H1 (cell line): ENCODE measurements around the gene MAPK9. TPM values are rescaled to one million over a fixed set of nuclear protein-coding genes. Genes with fewer than 3 reads are reported as not detected.

Experiments
- CTCF ChIA-PET: fragments of 300-600 bp; sonication (Branson Sonifier 250); formaldehyde crosslinking; loops from one replicate; lab custom pipeline; 2021; ENCODE audit not compliant: partially characterized antibody; lab: Charles Lee
- POLR2A ChIA-PET: fragments of 300-600 bp; sonication (Branson Sonifier 250); formaldehyde crosslinking; loops from one replicate; lab custom pipeline; 2021; ENCODE audit warnings: inconsistent platforms; ENCODE audit not compliant: partially characterized antibody; lab: Charles Lee
- DNase-seq, 2 experiments: peaks; one replicate each; pipeline versions ENCODE4 v3.0.0 to v3.0.0-alpha.2; 2010 to 2022; ENCODE audit warnings: low spot score in 2 of 2, low read depth in 1 of 2, mixed read lengths in 1 of 2
- FAIRE-seq: peaks from 2 replicates; lab custom pipeline; 2011; peaks lifted over from hg19 to GRCh38; lab: Jason Lieb, UNC
- H2AFZ ChIP-seq: 2 replicates; pipeline ENCODE4 v1.8.1; 2012; ENCODE audit warnings: low read length, inconsistent platforms
- H2AK5ac ChIP-seq: 2 replicates; pipeline ENCODE4 v1.6.1; 2013; ENCODE audit warnings: low read depth, low read length
- H2BK120ac ChIP-seq: replicated peaks from 2 replicates; pipeline ENCODE3; 2013; ENCODE audit warnings: low read depth, low read length, inconsistent platforms
- H2BK12ac ChIP-seq: 2 replicates; pipeline ENCODE4 v1.6.1; 2013; ENCODE audit warnings: low read depth, low read length
- H2BK15ac ChIP-seq: 2 replicates; pipeline ENCODE4 v1.6.1; 2013; ENCODE audit warnings: low read length
- H2BK20ac ChIP-seq: 2 replicates; pipeline ENCODE4 v1.6.1; 2013; ENCODE audit warnings: low read length
- H2BK5ac ChIP-seq: 2 replicates; pipeline ENCODE4 v1.6.1; 2013; ENCODE audit warnings: low read depth, low read length
- H3K14ac ChIP-seq: 2 replicates; pipeline ENCODE4 v1.6.1; 2013; ENCODE audit warnings: inconsistent platforms; ENCODE audit not compliant: insufficient read length
- H3K18ac ChIP-seq: 2 replicates; pipeline ENCODE4 v1.6.1; 2013; ENCODE audit warnings: low read length; ENCODE audit errors: extremely low read depth
- H3K23ac ChIP-seq: 2 replicates; pipeline ENCODE4 v1.6.1; 2013; ENCODE audit warnings: inconsistent platforms; ENCODE audit not compliant: insufficient read length
- H3K23me2 ChIP-seq: 2 replicates; pipeline ENCODE4 v1.6.1; 2013; ENCODE audit warnings: low read depth, low read length
- H3K27ac ChIP-seq: 2 replicates; pipeline ENCODE4 v1.6.1; 2011; ENCODE audit warnings: low read depth, low read length, inconsistent platforms
- H3K27me3 ChIP-seq, 4 experiments: replicated peaks in 1 of 4; 1 replicate in 1 of 4; 2 replicates in 3 of 4; pipeline versions ENCODE4 v1.6.1 to v1.8.1; 2011 to 2013; ENCODE audit warnings: low read length in 3 of 4, mild to moderate bottlenecking in 3 of 4, inconsistent platforms in 2 of 4, mixed read lengths in 2 of 4, moderate library complexity in 1 of 4; ENCODE audit not compliant: control insufficient read depth in 3 of 4, insufficient read depth in 3 of 4; ENCODE audit errors: extremely low read depth in 1 of 4
- H3K36me3 ChIP-seq, 4 experiments: 2 replicates each; pipeline versions ENCODE4 v1.6.1 to v1.8.1; 2011 to 2013; ENCODE audit warnings: mild to moderate bottlenecking in 4 of 4, low read length in 3 of 4, moderate library complexity in 2 of 4, control low read depth in 1 of 4, inconsistent platforms in 1 of 4; ENCODE audit not compliant: insufficient read depth in 4 of 4, control insufficient read depth in 2 of 4
- H3K4ac ChIP-seq: replicated peaks from 2 replicates; pipeline ENCODE3; 2013; ENCODE audit warnings: low read length, low read depth, mixed read lengths, inconsistent platforms; ENCODE audit not compliant: insufficient read length
- H3K4me1 ChIP-seq, 4 experiments: replicated peaks in 1 of 4; 1 replicate in 1 of 4; 2 replicates in 3 of 4; pipeline versions ENCODE4 v1.6.1 to v1.8.1; 2011 to 2013; ENCODE audit warnings: low read length in 3 of 4, inconsistent platforms in 2 of 4, mixed read lengths in 1 of 4; ENCODE audit not compliant: insufficient read depth in 4 of 4, control insufficient read depth in 3 of 4
- H3K4me2 ChIP-seq, 2 experiments: 2 replicates each; pipeline versions ENCODE4 v1.6.1 to v1.8.1; 2011 to 2013; ENCODE audit warnings: low read depth in 2 of 2, low read length in 2 of 2, control low read depth in 1 of 2, inconsistent platforms in 1 of 2, mild to moderate bottlenecking in 1 of 2; ENCODE audit not compliant: insufficient read depth in 1 of 2
- H3K4me3 ChIP-seq, 4 experiments: fragments of 200-600, 300-600 bp in 1 of 4; sonication (generic), shearing (Covaris generic), sonication (Bioruptor Twin) in 1 of 4; 2 replicates each; pipeline versions ENCODE4 v1.5.1 to v1.8.1; 2011 to 2016; ENCODE audit warnings: low read length in 4 of 4, low read depth in 3 of 4, control low read depth in 2 of 4, inconsistent platforms in 2 of 4, mild to moderate bottlenecking in 2 of 4, mixed read lengths in 1 of 4, moderate library complexity in 1 of 4; ENCODE audit not compliant: insufficient read depth in 2 of 4; ENCODE audit errors: extremely low read depth in 1 of 4
- H3K56ac ChIP-seq: replicated peaks from 2 replicates; pipeline ENCODE3; 2013; ENCODE audit warnings: low read depth, mild to moderate bottlenecking, mixed read lengths, low read length, inconsistent platforms; ENCODE audit not compliant: insufficient read length
- H3K79me1 ChIP-seq: 2 replicates; pipeline ENCODE4 v1.6.1; 2013; ENCODE audit warnings: low read depth, low read length, control low read depth
- H3K79me2 ChIP-seq, 2 experiments: 2 replicates each; pipeline versions ENCODE4 v1.6.1 to v1.8.1; 2012 to 2013; ENCODE audit warnings: low read length in 2 of 2, mild to moderate bottlenecking in 2 of 2, inconsistent platforms in 1 of 2; ENCODE audit not compliant: insufficient read depth in 2 of 2, control insufficient read depth in 1 of 2
- H3K9ac ChIP-seq, 4 experiments: replicated peaks in 1 of 4; 1 replicate in 1 of 4; 2 replicates in 3 of 4; pipeline versions ENCODE4 v1.6.1 to v1.8.1; 2011 to 2013; ENCODE audit warnings: low read depth in 3 of 4, low read length in 3 of 4, control low read depth in 2 of 4, mild to moderate bottlenecking in 2 of 4, moderate library complexity in 2 of 4, inconsistent platforms in 1 of 4; ENCODE audit errors: extremely low read depth in 1 of 4
- H3K9me3 ChIP-seq, 2 experiments: 2 replicates each; pipeline versions ENCODE4 v1.6.1 to v1.8.1; 2012 to 2013; ENCODE audit warnings: mild to moderate bottlenecking in 2 of 2, moderate library complexity in 2 of 2, control low read depth in 1 of 2, inconsistent platforms in 1 of 2, low read depth in 1 of 2, low read length in 1 of 2, mixed read lengths in 1 of 2; ENCODE audit not compliant: insufficient read depth in 2 of 2
- H4K20me1 ChIP-seq, 2 experiments: replicated peaks in 1 of 2; 2 replicates each; pipeline versions ENCODE3 to v1.8.1; 2011 to 2013; ENCODE audit warnings: inconsistent platforms in 2 of 2, low read length in 2 of 2, mild to moderate bottlenecking in 1 of 2; ENCODE audit not compliant: insufficient read depth in 2 of 2, control insufficient read depth in 1 of 2
- H4K5ac ChIP-seq: 2 replicates; pipeline ENCODE4 v1.6.1; 2013; ENCODE audit warnings: low read length, low read depth, mixed read lengths, inconsistent platforms; ENCODE audit not compliant: insufficient read length
- H4K8ac ChIP-seq: 2 replicates; pipeline ENCODE4 v1.8.0; 2013; ENCODE audit warnings: mild to moderate bottlenecking, moderate library complexity, low read length, inconsistent platforms; ENCODE audit not compliant: insufficient read depth; ENCODE audit errors: extremely low read depth
- H4K91ac ChIP-seq: replicated peaks from 2 replicates; pipeline ENCODE3; 2013; ENCODE audit warnings: low read length, mixed read lengths, inconsistent platforms; ENCODE audit not compliant: insufficient read length
- CTBP2 ChIP-seq: IDR thresholded peaks from 2 replicates; pipeline ENCODE4 v1.7.0; 2011; ENCODE audit warnings: borderline replicate concordance, mild to moderate bottlenecking, moderate library complexity, mixed read lengths, low read length; ENCODE audit not compliant: insufficient read depth, insufficient read length
- CTCF ChIP-seq, 3 experiments: IDR thresholded peaks; 1 replicate in 2 of 3; 2 replicates in 1 of 3; pipeline versions ENCODE4 v1.5.1 to v1.6.1; 2011; ENCODE audit warnings: low read length in 3 of 3, mild to moderate bottlenecking in 3 of 3, inconsistent platforms in 2 of 3, low read depth in 1 of 3, moderate library complexity in 1 of 3; ENCODE audit not compliant: insufficient read depth in 1 of 3; ENCODE audit errors: control extremely low read depth in 1 of 3
- E2F6 ChIP-seq: IDR thresholded peaks from 2 replicates; pipeline ENCODE4 v1.6.1; 2012; ENCODE audit warnings: inconsistent platforms
- EZH2 ChIP-seq: fragments of 200-600 bp; sonication (generic); IDR thresholded peaks from 2 replicates; pipeline ENCODE4 v1.7.1; 2012; ENCODE audit warnings: low read depth, mild to moderate bottlenecking, moderate library complexity, low read length, inconsistent platforms; ENCODE audit not compliant: severe bottlenecking
- GABPA ChIP-seq: IDR thresholded peaks from 2 replicates; pipeline ENCODE4 v1.6.1; 2011; ENCODE audit warnings: mild to moderate bottlenecking, low read length, moderate library complexity, borderline replicate concordance; ENCODE audit not compliant: insufficient read depth
- GTF2F1 ChIP-seq: IDR thresholded peaks from 2 replicates; pipeline ENCODE4 v1.6.1; 2012; ENCODE audit warnings: low read depth, low read length, improper control_type of control experiment, borderline replicate concordance
- MAX ChIP-seq: IDR thresholded peaks from 2 replicates; pipeline ENCODE4 v1.6.1; 2012; ENCODE audit warnings: inconsistent platforms
- POLR2AphosphoS5 ChIP-seq: IDR thresholded peaks from 2 replicates; pipeline ENCODE4 v1.6.1; 2011; ENCODE audit warnings: low read depth, low read length
- SUZ12 ChIP-seq: fragments of 200-600 bp; sonication (generic); IDR thresholded peaks from 2 replicates; pipeline ENCODE4 v1.6.1; 2012; ENCODE audit warnings: mild to moderate bottlenecking, inconsistent platforms, low read length, moderate library complexity, mixed read lengths
- TEAD4 ChIP-seq: IDR thresholded peaks from 2 replicates; pipeline ENCODE4 v1.6.1; 2012; ENCODE audit warnings: low read depth, low read length, inconsistent platforms, mixed read lengths
- WGBS, 2 experiments: shearing (Covaris generic) in 1 of 2; methylation state at CpG; one replicate each; pipeline versions ENCODE4 v1.1.6 to v1.1.7; 2013 to 2015; ENCODE audit warnings: low lambda C conversion rate in 2 of 2, mixed read lengths in 2 of 2, inconsistent platforms in 1 of 2, low coverage in 1 of 2, missing lambda C conversion rate in 1 of 2; ENCODE audit not compliant: insufficient replicate concordance in 2 of 2, insufficient coverage in 1 of 2, insufficient read length in 1 of 2; ENCODE audit errors: extremely low coverage in 1 of 2, missing lambda C conversion rate in 1 of 2; 5-methylcytosine and 5-hydroxymethylcytosine counted together
- polyA plus RNA-seq, 7 experiments: library from polyadenylated mRNA; depleted of rRNA in 3 of 7; stranded (reverse) in 5 of 7; unstranded in 2 of 7; fragments of >200 nt in 5 of 7; fragments of 200-250 nt in 2 of 7; gene quantifications; 1 replicate in 5 of 7; 2 replicates in 1 of 7; 4 replicates in 1 of 7; pipeline versions ENCODE4 v1.2.1 to v1.2.3, GENCODE V29; 2011 to 2013; ENCODE audit warnings: missing spikeins in 2 of 7, mixed read lengths in 2 of 7
- total RNA-seq: library from RNA; stranded (reverse); fragmentation: NEBNext Ultra II Directional; extraction: Animal tissue kit (Norgen Biotek cat#: 25700); gene quantifications from 2 replicates; pipeline ENCODE4 v1.2.1, GENCODE V29; 2021

MAPK9 gene
- total and polyA plus RNA-seq, 2 of the 8 experiments (the other 6 are each of a cell fraction or from before 2014, with no cell fraction given), result 22.3 to 43.7 TPM

GRCh38 chr5:180324601-180324950 lies 32.7 kb upstream of the MAPK9 start:
- no peak overlapping the region for H3K4ac ChIP-seq
- no peak overlapping the region for H3K4me3 ChIP-seq
- no peak overlapping the region for H2BK120ac ChIP-seq
- WGBS, 2 experiments, result 99% methylated on average over 8 of the region's 8 CpGs; no CpG with 5 or more reads in 1 of the 2 experiments
- H3K23me2 ChIP-seq, result no peaks in the 10 kb centered on the region
- H3K27me3 ChIP-seq, result no peaks in the 10 kb centered on the region
- H4K20me1 ChIP-seq, result peaks cover 0 to 9% of the 10 kb centered on the region in 2 experiments
- no peak overlapping the region for H2AFZ ChIP-seq
- H3K27ac ChIP-seq, result no peak overlapping the region
- FAIRE-seq (no peak), DNase-seq (no peak)
- H3K79me1 ChIP-seq, result no peaks in the 10 kb centered on the region
- no peak overlapping the region for H2BK12ac ChIP-seq
- no peaks in the 10 kb centered on the region for H3K79me2 ChIP-seq
- no peak overlapping the region for H2BK20ac ChIP-seq
- H3K4me1 ChIP-seq, result peaks cover 0 to 2% (median 0%) of the 10 kb centered on the region in 4 experiments; a peak in 3 of 7 replicates
- H3K23ac ChIP-seq, result no peak overlapping the region
- POLR2A ChIA-PET, result interaction anchor here (0.9 to 1.3 kb wide), 5 partner anchors 9 to 27 kb away, joined by 3 to 4 read pairs (median 4); no protein-coding TSS in a partner anchor
- no peak overlapping the region for H3K18ac ChIP-seq
- no peaks in the 10 kb centered on the region for H3K9me3 ChIP-seq
- no peak overlapping the region for H4K91ac ChIP-seq
- no peak overlapping the region for H2AK5ac ChIP-seq
- H2BK15ac ChIP-seq, result no peak overlapping the region
- CTCF ChIA-PET, result interaction anchor here (0.6 to 14.0 kb wide), 5 partner anchors 7 to 149 kb away, joined by 3 to 192 read pairs (median 3); no protein-coding TSS in a partner anchor
- no peak overlapping the region for H3K9ac ChIP-seq
- H2BK5ac ChIP-seq, result no peak overlapping the region
- H3K14ac ChIP-seq, result no peak overlapping the region
- H3K56ac ChIP-seq, result no peak overlapping the region
- H4K8ac ChIP-seq, result no peak overlapping the region
- no peak overlapping the region for H4K5ac ChIP-seq
- peaks cover 28 to 83% (median 67%) of the 10 kb centered on the region in 4 experiments for H3K36me3 ChIP-seq
- H3K4me2 ChIP-seq, result no peak overlapping the region
- no peak for TF ChIP-seq POLR2AphosphoS5
- TF ChIP-seq MAX, result no peak
- TF ChIP-seq TEAD4, result no peak
- no peak for TF ChIP-seq GTF2F1
- no peak for TF ChIP-seq CTCF (IDR thresholded peaks at IDR 0.05; ENCODE audit: control extremely low read depth in 1 of 3, insufficient read depth in 1 of 3, low read depth in 1 of 3, low read length in 3 of 3)
- no peak for TF ChIP-seq SUZ12
- TF ChIP-seq EZH2, result no peak
- no peak for TF ChIP-seq E2F6
- no peak for TF ChIP-seq CTBP2
- TF ChIP-seq GABPA, result no peak
